PC-3 (cell line): Measurements from ENCODE around the gene PFKL.

Experiments used
- EZH2phosphoT487 ChIP-seq: fragments of 300-600 bp; sonication (generic); IDR thresholded peaks from 2 replicates; pipeline ENCODE4 v1.6.1; 2018; ENCODE audit warnings: mild to moderate bottlenecking, antibody characterized with exemption, low read length, borderline replicate concordance
- TF ChIP-seq, protein P1 (sequence below): fragments of 300-600 bp; sonication (generic); conservative IDR thresholded peaks from 2 replicates; pipeline ENCODE4 v1.5.1; 2017; ENCODE audit warnings: antibody characterized with exemption, low read depth, mild to moderate bottlenecking, low read length

GRCh38 chr21:44315691-44316203 is 15.9 kb downstream of the PFKL start:
- TF ChIP-seq, protein P1, sequence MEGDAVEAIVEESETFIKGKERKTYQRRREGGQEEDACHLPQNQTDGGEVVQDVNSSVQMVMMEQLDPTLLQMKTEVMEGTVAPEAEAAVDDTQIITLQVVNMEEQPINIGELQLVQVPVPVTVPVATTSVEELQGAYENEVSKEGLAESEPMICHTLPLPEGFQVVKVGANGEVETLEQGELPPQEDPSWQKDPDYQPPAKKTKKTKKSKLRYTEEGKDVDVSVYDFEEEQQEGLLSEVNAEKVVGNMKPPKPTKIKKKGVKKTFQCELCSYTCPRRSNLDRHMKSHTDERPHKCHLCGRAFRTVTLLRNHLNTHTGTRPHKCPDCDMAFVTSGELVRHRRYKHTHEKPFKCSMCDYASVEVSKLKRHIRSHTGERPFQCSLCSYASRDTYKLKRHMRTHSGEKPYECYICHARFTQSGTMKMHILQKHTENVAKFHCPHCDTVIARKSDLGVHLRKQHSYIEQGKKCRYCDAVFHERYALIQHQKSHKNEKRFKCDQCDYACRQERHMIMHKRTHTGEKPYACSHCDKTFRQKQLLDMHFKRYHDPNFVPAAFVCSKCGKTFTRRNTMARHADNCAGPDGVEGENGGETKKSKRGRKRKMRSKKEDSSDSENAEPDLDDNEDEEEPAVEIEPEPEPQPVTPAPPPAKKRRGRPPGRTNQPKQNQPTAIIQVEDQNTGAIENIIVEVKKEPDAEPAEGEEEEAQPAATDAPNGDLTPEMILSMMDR: no peak
- TF ChIP-seq EZH2phosphoT487: no peak
